Activated T-cell treated with anti-CD3 and anti-CD28 coated beads for 4 hours (primary cell): ENCODE results near the gene DACT2.
"Not testable (repeated sequence)": the region's sequence is repeated elsewhere in the genome, so short reads cannot be mapped to it uniquely, and the experiment has no call there.

Source experiments
- DNase-seq: peaks from one replicate; pipeline ENCODE4 v3.0.0-alpha.2; 2020

The DACT2 gene

DNA sequence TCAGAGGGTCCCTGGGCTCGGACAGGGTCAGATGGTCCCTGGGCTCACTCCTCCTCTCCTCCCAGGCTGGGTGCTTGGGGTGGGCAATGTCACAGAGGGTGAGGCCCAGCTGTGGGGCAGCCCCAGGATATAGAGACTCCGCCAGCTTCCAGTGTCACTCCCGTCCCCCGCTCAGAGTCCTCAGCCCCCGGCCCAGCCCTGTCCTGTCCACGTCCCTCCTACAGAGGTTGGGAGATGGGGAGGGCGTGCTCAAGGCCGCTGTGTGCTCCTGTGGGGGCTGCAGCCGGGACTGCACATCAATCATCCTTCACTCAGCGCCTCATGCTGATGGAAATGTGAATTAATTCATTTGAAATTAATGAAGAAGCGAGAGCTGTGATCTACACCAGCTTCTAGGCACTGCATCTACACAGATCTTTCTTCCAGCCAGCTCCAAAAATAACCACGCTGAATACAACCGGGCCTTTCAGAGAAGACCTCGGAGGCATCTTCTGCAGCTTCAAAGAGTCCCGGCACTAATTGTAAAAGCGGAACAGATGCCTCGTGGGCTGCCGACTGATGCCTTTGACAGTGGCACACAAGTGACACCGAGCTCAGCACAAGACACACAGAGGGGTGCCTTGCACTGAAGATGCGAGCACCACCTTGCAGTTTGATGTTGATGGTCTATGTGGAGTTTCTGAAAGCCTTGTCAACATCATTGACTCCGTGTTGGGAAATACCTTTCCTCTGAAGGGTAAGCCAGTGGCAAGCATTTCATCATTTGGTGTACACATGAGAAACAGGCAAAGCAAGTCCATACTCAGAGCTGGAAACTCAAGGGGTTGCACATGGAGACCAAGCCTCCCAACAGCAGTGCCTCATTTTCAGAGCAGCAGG is 39.3 kb downstream of the DACT2 start:
- DNase-seq: no peak

DNA sequence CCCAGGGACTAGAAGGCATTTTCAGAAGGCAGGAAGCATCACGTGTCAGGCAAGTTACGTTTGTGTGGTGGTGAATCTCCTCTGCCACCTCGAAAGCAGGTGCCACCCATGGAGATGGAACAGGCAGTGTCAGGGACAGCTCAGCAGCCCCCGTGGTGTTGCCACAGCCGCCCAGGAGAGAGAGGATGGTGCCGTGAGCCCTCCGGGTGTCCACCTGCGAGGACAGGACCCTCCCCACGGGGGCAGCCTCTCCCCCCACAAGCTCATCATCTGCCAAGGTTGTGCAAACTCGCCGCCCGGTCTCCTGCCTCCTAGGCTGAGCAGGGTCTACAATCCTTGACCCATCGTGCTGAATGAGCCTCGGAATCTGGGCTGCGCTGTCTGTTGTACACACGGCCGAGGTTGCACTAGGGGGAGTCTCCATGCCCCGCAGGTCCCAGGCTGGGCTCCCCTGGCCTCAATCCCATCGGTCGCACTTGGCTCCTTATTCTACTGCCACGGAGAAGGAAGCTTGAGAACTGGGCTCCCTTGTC is 40.1 kb downstream of the DACT2 start:
- no peak for DNase-seq

DNA sequence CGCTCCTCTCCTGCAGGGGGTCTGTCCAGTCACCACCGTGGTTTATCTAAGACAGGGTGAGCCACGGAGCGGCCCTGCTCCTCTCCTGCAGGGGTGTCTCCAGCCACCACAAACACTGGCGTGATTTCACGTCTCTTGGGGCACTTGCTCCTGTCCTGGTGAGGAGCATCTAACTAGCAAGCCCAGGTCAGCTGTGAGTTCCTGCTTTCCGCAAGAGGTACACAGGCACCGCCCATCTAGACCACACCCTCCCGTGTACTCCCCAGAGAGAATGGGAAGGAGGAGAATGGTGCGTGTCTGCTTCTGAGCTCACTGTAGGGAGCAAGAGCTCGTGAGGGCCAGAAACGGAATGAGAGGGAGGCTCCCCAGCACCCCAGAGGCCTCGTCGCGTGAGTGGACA is 40.7 kb downstream of the DACT2 start:
- DNase-seq: no peak

DNA sequence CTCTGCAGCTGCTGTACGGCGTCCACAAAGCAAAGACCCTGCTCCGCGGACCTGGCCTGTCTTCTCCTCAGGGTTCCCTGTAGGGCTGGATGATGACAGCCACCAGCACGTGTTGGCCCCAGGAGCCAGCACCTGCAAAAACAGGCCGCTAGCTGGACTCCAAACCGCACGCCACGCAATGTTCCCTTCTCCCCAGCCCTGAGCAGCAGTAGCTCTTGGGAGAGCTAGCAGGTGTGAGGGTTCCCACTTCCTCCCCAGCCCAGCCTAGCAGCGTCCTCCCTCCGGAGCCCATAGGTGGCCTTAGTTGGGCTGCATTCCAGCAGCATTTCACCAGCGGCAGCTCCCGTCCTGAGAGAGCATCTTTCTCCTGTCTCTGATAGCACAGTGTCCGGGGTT is 42.3 kb downstream of the DACT2 start:
- no peak for DNase-seq

DNA sequence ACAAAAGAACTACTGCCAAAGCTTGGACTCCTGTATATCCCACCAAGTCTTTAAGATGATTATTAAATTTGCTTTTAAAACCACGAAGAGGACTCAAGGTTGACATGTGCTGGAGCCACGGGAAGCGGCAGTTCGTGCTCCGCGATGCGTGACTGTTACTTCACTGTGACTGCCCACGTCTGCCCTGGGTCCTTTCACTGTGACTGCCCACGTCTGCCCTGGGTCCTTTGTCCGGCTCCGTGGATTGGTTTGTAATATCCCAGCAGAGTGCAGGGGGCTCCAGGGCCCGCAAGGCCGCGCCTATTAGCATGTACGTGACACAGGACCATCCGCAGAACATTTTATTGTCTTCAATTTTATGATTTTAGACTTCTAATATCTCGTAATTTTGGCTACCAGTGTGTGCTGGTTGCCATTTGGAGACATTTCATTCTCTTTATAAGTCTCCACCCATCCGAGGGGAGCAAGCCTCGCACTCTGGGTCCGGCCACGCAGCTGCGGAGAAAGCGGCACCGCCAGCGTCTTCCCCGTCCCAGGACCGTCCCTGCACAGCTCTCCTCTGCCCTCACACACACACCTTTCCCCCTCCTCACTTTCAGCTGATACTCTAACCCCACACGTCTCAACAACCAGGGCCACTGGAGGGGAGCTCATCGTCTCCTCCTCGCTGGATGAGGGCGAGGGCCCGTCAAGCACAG is 42.9 kb downstream of the DACT2 start:
- no peak for DNase-seq

DNA sequence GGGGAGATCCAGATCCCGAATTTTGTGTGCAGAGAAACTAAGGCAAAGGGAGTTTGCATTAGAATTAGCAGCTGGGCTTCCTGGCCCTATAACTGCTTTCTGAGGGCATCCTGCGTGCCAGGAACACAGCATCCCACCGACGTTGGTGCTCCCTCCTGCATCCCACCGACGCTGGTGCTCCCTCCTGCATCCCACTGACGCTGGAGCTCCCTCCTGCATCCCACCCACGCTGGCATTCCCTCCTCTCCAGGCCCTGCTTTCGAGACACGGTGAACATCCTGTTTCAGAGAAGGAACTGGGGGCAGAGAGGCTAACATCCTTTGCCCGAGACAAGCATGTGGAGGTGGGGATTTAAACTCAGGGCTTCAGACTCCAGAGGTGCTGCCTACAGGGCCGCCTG is 44.4 kb downstream of the DACT2 start:
- no peak for DNase-seq

DNA sequence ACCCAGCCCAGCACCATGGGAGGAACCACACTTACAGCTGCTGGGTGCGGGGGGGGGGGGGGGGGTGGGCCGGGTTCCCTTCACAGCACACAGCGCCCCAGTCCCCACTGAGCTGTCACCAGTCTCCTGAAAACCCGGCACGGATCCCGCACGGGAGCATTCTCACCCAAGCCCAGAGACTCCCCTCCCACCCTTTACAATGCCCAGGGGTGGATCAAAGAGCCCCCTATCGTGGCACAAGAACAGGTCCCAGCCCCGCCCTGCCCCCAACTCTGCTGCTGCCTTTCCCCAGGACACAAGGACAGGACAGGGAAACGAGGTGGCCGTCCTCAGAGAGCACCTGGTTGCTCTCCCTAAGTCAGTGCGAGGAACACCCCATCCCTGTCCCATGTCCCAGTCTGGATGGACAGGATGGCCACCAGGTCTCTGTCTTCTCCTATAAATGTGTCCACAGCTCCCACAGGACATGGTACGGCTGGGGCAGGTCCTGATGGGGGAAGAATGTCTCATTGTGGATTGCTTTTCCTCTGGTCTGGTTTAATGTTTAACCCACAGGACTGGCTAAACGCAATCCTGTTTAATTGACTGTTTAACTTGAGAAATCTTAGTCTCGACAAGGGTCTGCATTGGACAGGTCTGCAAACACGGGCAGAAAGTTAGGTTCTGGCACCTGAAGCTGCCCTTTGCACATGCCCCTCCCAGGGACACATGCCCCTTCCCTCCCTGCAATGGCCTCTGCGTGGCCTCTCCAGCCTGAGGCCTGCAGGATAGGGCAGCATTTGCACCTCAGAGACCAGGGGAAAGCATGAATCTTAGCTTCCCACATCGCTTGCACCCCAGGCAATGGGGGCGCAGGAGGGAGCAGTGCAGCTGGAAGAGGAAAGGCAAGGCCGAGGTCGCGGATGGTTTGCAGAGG is 45.3 kb downstream of the DACT2 start:
- no peak for DNase-seq

DNA sequence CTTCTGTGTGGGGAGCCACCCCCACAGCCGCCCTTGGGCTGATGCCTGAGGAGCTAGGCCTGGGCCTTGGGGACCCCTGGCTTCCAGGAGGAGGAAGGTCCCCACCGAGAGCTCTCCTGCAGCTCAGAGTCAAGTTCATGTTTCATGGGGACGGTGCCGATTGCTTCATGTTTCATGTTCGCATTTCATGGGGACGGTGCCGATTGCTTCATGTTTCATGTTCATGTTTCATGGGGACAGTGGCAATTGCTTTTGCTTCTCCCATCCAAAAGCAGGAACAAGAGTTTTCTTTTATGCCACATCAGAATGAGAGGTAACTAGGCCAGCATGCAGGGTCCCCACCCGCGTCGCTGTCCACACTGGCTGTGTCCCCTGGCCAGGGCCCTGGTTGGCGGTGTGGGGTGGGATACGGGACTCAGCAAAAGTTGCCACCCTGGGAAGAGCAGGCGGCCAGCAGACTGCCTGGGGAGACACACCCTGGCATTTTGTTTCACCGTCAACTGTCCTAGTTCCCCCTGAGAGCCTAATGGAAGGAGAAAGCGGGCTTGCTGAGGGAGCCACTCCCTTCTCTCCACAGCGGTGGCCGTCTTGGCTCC is 46.0 kb downstream of the DACT2 start:
- no peak for DNase-seq

DNA sequence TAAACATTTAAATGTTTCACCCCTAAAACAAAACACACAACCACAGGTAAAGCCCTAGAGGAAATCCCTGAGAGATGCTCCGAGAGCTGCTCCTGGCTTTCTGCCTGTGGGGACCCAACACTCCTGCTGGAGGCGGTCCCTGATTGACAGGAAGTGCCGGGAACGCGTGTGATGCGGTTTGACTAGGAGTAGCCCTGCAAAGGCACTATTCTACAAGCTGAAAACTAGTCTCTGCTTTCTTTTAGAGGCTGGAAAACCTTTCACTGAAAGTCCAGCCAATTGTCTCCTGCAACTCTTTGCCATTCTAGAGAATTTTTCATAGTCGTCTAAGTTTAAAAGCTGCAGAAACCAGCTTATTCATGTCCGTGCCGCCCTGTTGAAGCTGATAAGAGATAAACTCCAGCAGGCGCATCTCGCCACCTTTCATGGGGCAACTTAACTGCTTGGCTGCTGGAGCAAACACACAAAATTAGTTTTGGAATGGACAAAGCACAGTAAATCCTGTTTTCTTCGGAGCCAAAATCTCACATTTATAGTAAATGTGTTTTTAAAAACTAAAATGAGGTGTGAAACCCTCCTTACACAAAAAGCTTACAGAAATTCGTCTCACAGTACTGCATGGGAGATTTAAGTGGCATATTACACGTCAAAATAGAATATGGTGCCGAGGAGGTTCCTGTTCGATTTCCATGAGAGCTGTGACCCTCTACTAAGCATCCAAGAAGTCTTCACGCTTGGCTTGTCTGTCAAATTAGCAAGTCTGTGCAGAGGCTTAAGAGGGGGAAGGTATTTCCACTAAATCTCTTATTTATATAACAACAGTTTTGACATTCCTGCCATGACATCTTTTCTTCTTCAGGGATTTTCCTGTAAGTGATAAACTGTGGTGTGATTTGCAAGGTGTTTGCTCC is 46.9 kb downstream of the DACT2 start:
- no peak for DNase-seq

DNA sequence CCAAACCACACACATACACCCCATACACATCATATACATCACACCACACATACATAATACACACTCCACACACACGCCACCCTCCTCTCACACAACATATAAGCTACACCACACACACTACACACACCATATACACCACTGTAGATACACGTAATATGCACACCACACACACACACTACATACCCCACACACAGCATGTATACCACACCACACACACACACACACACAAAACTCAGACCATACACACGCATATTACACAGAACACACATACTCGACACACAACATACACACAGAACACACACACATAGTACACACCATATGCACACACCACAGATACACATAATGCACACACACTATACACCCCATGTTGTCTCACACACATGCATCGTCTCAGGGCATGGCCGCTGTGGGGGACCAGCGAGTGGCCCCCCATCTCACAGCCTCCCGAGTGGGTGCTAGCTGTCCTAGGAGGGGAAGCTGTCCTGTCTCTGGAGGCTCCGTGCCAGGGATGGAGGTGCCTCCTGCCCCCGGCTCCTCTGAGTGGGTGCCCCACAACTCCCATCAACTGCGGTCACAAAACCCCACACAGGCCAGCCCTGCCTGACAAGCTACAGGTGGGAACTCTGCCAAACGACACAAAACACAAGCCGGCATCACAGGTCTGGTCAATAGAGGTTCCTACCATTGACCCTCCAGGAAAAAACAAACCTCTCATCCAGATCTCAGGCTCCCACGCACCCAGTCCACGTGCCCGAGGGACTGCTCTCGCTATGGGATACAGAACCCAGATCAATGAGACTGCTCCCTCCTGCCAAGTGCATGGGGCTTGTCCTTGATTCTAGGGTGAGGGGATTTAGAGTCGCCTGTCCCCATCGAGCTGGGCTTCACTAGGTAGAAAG is 49.1 kb downstream of the DACT2 start:
- no peak for DNase-seq

DNA sequence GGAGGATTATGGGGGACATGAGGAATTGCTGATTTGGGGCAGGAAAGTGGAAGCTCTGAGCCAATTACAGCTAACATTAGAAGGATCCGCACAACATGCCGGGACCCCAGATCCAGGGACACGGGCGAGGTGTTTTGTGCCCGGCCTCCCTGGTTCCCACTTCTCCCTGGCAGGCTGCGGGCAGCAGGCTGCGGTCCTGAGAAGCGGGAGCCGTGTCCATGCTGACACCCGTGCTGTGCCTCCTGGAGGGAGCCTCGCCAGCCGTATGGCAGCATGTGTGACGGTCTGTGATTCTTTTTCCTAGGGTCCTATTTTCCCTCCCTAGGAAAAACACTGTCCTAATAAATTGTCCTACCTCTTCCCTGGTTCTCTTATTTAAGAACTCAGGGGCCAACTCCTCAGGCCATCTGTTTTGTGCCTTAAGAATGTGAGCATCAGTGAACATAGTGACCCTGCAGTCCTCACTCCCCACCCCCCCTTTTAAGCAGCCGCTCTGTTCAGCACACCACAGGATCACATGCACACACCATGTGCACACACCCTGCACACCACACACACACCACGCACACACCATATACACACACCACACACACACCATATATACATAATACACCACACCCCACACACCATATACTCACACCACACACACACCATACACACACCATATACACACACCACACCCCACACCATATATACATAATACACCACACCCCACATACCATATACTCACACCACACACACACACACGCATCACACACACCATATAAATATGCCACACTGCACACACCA is 49.9 kb downstream of the DACT2 start:
- no peak for DNase-seq

DNA sequence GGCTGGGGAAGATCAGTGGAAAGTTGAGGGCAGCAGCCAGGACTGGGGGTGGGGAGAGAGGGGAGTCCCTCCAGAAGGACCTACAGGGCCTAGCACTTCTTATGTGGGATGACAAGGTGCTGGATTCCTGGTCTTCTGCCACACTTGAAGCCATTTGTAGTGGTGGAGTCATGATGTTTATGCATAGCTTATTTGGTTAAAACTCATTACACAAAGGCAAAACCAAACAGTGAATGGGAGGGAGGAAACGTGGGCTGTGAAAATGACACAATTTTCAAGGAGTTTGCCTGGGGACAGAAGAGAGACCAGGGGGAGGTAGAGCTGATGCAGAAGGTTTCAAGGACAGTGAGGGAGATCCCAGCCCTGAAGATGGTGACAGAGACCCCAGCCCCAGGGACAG is 50.8 kb downstream of the DACT2 start:
- no peak for DNase-seq

DNA sequence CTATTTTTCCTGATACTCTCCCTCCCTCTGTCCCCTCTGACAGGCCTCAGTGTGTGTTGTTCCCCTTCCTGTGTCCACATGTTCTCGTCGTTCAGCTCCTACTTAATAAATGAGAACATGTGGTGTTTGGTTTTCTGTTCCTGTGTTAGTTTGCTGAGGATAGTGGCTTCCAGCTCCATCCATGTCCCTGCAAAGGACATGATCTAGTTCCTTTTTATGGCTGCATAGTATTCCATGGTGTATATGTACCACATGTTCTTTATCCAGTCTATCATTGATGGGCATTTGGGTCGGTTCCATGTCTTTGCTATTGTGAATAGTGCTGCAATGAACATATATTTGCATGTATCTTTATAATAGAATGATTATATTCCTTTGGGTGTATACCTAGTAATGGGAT is 51.8 kb downstream of the DACT2 start:
- DNase-seq: not testable (repeated sequence)

DNA sequence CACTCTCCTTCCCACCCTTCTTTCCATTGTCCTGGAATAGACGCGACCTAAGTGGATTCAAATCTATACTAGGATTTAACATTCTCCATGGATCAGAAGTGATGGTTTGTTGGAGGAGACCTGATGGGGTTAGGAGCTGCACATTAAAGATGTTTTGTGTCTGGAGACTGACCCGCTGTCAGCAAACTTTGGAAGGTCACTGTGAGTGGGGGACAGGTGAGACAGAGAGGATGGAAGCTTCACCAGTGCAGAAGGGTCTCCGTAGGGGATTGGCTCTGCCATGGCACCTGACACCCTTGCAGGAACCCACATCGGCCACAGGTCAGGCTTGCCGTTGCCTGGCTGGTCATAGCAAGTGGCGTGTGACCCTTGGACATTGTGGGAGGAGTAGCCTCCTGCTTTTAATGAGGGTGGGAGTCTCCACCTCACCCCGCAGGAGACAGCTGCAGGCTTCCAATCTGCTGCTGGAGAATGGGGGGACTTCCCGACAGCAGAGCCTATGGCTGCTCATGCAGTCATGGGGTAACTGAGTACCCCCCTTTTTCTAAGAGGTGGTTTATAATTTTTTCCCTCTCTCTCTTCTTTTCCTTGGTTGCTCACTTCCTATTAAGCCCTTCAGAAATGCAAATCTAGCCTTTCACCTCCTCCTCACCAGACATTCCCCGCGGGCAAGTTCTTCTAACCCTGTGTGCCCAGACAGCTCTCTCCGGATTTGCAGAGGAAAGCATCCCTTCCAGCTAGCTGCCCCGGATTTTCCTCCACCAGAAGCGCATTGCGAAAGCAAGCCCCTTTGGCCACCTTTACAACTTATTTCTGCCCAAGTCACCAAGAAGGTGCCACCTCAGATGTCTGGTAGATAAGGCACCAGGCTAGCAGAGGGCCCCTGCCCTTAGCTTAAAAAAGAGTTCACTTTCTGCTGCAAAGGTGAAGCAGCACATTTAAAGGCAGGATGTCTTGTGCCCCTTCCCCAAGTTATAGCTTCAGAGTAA is 53.5 kb downstream of the DACT2 start:
- DNase-seq: no peak

DNA sequence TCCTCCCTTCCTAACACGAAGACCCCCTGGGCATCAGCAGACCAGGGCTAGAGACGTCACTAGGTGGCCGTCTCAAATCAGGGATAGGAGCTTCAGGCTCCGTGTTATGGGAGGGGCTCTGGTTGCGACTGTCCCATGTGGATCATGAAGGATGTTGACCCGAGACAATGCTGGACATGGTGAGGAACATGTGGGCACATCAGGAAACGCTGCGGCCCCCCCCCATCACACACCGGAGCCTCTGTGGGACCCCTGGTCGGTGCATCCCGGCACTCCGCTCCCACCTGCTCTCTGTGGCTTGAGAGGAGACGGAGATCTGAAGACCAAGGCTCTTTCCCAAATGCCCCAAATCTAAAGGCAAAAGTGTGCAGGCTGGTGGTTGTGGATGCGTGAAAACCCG is 54.2 kb downstream of the DACT2 start:
- no peak for DNase-seq

DNA sequence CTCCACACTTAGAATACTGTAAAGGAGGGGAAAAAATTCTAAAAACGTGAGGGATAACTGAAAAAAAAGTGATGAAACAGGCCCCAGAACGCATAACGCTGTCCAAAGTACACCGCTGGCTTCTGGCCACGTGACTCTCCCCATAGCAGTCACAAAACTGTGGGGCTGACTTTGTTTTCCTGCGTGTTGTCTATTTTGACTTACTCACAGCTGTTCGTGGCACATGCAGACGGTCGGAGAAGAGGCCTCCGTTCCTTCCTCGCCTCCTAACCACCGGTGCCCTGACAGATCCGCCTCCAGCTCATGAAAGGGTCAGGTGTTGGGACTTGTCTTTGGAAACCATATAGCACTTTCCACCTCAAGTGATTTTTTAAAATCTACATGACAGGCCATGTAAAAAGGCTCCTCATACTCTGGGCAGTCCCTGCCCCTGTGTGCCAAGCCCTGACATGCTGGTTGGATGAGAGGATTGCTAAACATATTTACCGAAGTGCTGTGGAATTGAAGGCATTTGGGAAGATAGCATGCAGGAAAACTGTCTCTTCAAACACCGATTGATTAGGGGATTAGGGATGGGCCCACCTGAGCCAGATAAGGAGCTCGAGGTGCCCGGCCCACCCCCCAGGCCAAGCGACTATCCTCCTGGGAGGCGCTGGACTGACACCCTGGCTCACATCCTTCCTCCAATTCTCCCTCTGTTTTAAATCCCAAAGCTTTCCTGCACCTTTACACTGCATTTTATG is 54.8 kb downstream of the DACT2 start:
- no peak for DNase-seq

DNA sequence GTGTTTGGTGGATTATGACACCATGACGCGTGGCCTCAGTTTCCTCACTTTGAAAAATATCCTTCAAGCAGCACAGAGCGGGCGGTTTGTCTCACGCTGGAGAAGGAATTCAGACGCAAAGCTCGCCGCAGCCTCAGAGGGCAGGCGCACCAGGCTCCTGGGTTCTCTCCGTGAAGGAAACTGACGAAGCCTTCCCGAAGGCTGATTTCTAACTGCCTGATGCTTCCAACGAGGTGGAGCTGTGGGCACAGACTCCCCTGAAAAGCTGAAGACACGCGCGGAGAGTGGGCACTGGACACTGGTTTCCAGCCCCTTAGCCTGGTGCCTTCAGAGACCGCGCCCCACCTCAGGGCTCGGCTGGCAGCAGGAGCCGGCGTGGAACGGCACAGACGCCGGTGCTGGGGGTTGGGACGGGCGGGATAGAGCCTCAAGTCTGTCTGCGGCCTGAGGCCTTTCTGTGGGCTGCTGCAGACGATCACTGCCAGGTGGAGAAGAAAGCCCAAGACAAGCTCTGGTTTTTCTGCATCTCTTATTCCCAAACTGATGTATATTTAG is 56.1 kb downstream of the DACT2 start:
- DNase-seq: no peak
